ENCODE results near the gene TNS3. TPM values are rescaled to one million over a fixed set of nuclear protein-coding genes. Genes with fewer than 3 reads are reported as not detected.

The TNS3 gene
- total and polyA plus RNA-seq, 9 of the 15 experiments (the other 6 are each of a cell fraction or from before 2014, with no cell fraction given) = 0.20 TPM; not detected in 8

DNA sequence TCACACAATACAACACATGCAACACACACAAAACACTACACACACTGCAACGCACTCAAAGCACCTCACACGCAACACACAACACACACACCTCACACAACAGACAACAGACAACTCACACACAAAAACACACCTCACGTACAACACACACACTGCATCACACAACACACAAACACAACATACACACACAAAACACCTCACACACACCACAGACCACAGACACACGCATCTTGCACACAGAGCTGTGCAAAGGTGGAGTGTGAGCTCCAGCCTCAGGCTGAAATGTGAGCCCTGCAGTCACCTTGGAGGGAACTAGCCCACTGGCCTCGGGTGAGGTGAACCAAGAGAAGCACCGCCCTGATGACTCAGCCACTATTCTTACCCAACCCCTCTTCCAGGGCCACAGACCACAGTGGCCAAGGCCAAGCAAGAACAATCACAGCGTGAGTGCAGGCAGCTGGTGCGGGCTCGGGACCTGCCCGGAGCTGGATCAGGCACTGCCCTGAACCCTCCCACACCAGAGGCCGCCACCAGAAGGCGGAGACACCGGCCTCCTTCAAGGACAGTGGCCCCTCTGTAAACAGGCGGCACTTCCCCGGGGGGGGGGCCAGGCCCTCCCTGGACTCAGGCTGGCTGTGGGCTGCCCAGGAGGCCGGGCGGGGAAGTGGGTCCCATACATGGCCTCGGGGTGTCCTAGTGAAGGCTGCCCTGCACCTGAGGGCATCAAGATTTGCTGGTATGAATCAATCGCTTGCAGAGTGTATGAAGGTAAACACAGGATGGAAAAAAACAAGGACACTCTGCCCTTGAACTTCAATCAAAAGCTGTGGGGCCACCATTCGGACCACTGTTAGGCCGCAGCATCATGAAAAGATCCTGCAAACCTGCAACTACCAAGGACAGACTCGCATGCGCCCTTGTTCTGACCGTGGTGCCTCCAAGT lies 106.7 kb downstream of the TNS3 start (continued):
- TF ChIP-seq ZNF41 (CRISPR knock-in tag; conservative IDR thresholded peaks at IDR 0.05) = no peak
- no peak for TF ChIP-seq XRCC4 (IDR thresholded peaks at IDR 0.05; ENCODE audit: extremely low read depth, insufficient read depth, insufficient read length)
- TF ChIP-seq BHLHE40 (IDR thresholded peaks at IDR 0.05; ENCODE audit: low read length) = no peak
- TF ChIP-seq, protein P1, sequence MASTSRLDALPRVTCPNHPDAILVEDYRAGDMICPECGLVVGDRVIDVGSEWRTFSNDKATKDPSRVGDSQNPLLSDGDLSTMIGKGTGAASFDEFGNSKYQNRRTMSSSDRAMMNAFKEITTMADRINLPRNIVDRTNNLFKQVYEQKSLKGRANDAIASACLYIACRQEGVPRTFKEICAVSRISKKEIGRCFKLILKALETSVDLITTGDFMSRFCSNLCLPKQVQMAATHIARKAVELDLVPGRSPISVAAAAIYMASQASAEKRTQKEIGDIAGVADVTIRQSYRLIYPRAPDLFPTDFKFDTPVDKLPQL (IDR thresholded peaks at IDR 0.05; ENCODE audit: extremely low read depth, insufficient read length) = no peak
- 0 out of 4 replicates have a peak, but pooled peaks of 1 of the 2 experiments have one; percentile 17 for TF ChIP-seq MAZ (CRISPR knock-in tag; conservative IDR thresholded peaks at IDR 0.05 in 1 of 2, IDR thresholded peaks at IDR 0.05 in 1 of 2)
- TF ChIP-seq PYGO2 (tag; IDR thresholded peaks at IDR 0.05) = no peak
- 0 out of 2 replicates have a peak, but pooled peaks have one; percentile 40 for TF ChIP-seq ZNF175 (CRISPR knock-in tag; IDR thresholded peaks at IDR 0.05; ENCODE audit: low read depth)
- TF ChIP-seq NFATC3 (IDR thresholded peaks at IDR 0.05) = no peak
- TF ChIP-seq CHCHD3 (CRISPR knock-in tag; IDR thresholded peaks at IDR 0.05) = no peak
- TF ChIP-seq PTRF (tag; IDR thresholded peaks at IDR 0.05) = no peak
- peak; percentile 52; the same call in 1 of the 2 replicates for TF ChIP-seq ZBTB26 (CRISPR knock-in tag; IDR thresholded peaks at IDR 0.05)
- no peak for TF ChIP-seq TCF7 (IDR thresholded peaks at IDR 0.05; ENCODE audit: borderline replicate concordance)
- TF ChIP-seq ZNF408 (CRISPR knock-in tag; IDR thresholded peaks at IDR 0.05; ENCODE audit: low read depth) = no peak
- no peak for TF ChIP-seq ARID3B (CRISPR knock-in tag; IDR thresholded peaks at IDR 0.05; ENCODE audit: borderline replicate concordance)
- TF ChIP-seq KLF6 (CRISPR knock-in tag; IDR thresholded peaks at IDR 0.05; ENCODE audit: borderline replicate concordance) = no peak
- TF ChIP-seq YBX1 (IDR thresholded peaks at IDR 0.05) = no peak
- TF ChIP-seq ELF4 (CRISPR knock-in tag; IDR thresholded peaks at IDR 0.05) = 0 out of 2 replicates have a peak, but pooled peaks have one; percentile 52
- TF ChIP-seq PHF8 (IDR thresholded peaks at IDR 0.05; ENCODE audit: borderline replicate concordance, low read length) = no peak
- no peak for TF ChIP-seq IRF2 (CRISPR knock-in tag; IDR thresholded peaks at IDR 0.05)
- TF ChIP-seq, protein P2, sequence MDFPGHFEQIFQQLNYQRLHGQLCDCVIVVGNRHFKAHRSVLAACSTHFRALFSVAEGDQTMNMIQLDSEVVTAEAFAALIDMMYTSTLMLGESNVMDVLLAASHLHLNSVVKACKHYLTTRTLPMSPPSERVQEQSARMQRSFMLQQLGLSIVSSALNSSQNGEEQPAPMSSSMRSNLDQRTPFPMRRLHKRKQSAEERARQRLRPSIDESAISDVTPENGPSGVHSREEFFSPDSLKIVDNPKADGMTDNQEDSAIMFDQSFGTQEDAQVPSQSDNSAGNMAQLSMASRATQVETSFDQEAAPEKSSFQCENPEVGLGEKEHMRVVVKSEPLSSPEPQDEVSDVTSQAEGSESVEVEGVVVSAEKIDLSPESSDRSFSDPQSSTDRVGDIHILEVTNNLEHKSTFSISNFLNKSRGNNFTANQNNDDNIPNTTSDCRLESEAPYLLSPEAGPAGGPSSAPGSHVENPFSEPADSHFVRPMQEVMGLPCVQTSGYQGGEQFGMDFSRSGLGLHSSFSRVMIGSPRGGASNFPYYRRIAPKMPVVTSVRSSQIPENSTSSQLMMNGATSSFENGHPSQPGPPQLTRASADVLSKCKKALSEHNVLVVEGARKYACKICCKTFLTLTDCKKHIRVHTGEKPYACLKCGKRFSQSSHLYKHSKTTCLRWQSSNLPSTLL (IDR thresholded peaks at IDR 0.05) = 0 out of 2 replicates have a peak, but pooled peaks have one; percentile 16
- TF ChIP-seq ZNF551 (CRISPR knock-in tag; IDR thresholded peaks at IDR 0.05) = no peak
- no peak for TF ChIP-seq MED1 (CRISPR knock-in tag; IDR thresholded peaks at IDR 0.05; ENCODE audit: borderline replicate concordance)
- TF ChIP-seq ZNF165 (CRISPR knock-in tag; IDR thresholded peaks at IDR 0.05; ENCODE audit: borderline replicate concordance) = no peak
